NCI-H526 (cell line): ENCODE measurements around the gene ZFP2.

Experiments used
- DNase-seq, 2 experiments: peaks; one replicate each; lab custom pipeline; 2025; lab: John Stamatoyannopoulos, UW

Gene ZFP2

GRCh38 chr5:178981381-178981780 is 85.7 kb downstream of the ZFP2 start:
- no peak for DNase-seq
